Nephron progenitor cell (in vitro differentiated cells): ENCODE measurements around the gene ATP5F1D.

Source experiments
- DNase-seq: peaks from one replicate; pipeline ENCODE4 v3.0.0; 2021
- H3K27ac Mint-ChIP-seq: 2 replicates; pipeline ENCODE4 v1.8.0; 2021; ENCODE audit warnings: mild to moderate bottlenecking, moderate library complexity, mixed read lengths
- H3K27me3 Mint-ChIP-seq: 2 replicates; pipeline ENCODE4 v1.8.0; 2021; ENCODE audit warnings: mild to moderate bottlenecking, low read depth, mixed read lengths; ENCODE audit not compliant: poor library complexity
- H3K36me3 Mint-ChIP-seq: 2 replicates; pipeline ENCODE4 v1.8.0; 2021; ENCODE audit warnings: low read depth, mixed read lengths
- H3K4me1 Mint-ChIP-seq: 2 replicates; pipeline ENCODE4 v1.8.0; 2021; ENCODE audit warnings: mixed read lengths
- H3K4me3 Mint-ChIP-seq: 2 replicates; pipeline ENCODE4 v1.8.0; 2021; ENCODE audit warnings: mild to moderate bottlenecking, moderate library complexity, mixed read lengths
- H3K9me3 Mint-ChIP-seq: 2 replicates; pipeline ENCODE4 v1.8.0; 2021; ENCODE audit warnings: mild to moderate bottlenecking, moderate library complexity, mixed read lengths
- TF ChIP-seq, protein P1 (sequence below): fragments of 200-600 bp; sonication (generic); IDR thresholded peaks from 2 replicates; pipeline ENCODE4 v1.5.0; 2021; ENCODE audit warnings: antibody characterized with exemption

Gene ATP5F1D

DNA sequence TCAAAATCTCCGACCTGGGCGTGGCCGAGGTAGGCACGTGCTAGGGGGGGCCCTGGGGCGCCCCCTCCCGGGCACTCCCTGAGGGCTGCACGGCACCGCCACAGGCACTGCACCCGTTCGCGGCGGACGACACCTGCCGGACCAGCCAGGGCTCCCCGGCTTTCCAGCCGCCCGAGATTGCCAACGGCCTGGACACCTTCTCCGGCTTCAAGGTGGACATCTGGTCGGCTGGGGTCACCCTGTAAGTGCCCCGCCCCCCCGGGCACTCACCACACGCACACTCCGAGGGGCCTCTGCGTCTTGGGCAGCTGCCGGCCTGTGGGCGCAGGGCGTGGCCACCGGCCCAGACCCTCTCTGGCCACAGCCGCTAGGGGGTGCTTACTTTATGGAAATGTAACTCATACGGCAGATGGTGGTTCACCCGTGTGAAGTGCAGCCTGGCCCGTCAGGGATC lies 21.0 kb upstream of the ATP5F1D start:
- Mint-ChIP-seq H3K27ac (no peak overlapping the region), H3K9me3 (no peaks in the 10 kb centered on the region), H3K4me3 (no peak overlapping the region), H3K4me1 (peaks cover 26% of the 10 kb centered on the region), H3K27me3 (no peaks in the 10 kb centered on the region), H3K36me3 (no peaks in the 10 kb centered on the region)
- TF ChIP-seq, protein P1, sequence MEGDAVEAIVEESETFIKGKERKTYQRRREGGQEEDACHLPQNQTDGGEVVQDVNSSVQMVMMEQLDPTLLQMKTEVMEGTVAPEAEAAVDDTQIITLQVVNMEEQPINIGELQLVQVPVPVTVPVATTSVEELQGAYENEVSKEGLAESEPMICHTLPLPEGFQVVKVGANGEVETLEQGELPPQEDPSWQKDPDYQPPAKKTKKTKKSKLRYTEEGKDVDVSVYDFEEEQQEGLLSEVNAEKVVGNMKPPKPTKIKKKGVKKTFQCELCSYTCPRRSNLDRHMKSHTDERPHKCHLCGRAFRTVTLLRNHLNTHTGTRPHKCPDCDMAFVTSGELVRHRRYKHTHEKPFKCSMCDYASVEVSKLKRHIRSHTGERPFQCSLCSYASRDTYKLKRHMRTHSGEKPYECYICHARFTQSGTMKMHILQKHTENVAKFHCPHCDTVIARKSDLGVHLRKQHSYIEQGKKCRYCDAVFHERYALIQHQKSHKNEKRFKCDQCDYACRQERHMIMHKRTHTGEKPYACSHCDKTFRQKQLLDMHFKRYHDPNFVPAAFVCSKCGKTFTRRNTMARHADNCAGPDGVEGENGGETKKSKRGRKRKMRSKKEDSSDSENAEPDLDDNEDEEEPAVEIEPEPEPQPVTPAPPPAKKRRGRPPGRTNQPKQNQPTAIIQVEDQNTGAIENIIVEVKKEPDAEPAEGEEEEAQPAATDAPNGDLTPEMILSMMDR = no peak
- DNase-seq = no peak

DNA sequence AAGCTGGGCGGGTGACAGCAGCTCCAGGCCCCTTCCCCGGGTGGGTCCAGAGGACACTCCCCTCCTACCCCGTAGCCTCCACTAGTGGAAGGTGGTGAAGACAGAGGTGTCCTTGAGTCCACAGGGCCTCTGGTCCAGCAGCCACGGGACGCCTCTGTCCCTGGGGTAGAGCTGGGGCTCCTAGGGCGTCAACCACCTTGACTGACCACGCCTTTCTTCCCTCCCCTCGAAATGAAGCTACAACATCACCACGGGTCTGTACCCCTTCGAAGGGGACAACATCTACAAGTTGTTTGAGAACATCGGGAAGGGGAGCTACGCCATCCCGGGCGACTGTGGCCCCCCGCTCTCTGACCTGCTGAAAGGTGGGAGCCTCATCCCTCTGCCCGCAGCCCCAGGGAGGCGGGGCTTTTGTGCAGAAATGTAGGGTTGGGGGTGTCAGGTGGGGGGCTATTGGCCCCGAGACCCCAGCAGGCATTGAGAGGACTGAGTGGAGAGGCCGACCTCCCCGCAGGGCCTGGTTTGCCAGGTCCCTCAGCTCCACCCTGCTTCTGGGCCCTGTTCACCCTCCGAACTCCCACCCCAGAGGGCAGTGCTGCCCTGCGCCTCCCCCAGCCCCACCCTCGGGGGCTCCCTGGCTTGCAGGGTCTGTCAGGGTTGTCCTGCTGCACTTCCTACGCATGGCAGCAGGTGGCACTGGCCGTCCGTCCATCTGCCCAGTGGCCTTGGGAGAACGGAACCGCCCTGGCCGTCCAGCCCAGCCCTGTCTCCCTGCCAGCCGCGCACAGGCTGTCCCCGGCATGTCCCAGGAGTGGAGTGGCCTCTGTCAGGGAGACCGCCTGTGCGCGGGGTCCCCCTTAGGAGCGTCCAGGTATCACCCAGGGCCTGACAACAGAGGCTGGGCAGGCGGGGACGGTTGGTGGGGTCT lies 20.3 kb upstream of the ATP5F1D start:
- TF ChIP-seq, protein P1 = peak; percentile 67
- DNase-seq = peak; percentile 67
- no peaks in the 10 kb centered on the region for H3K27me3 Mint-ChIP-seq
- no peaks in the 10 kb centered on the region for H3K36me3 Mint-ChIP-seq
- peaks cover 20% of the 10 kb centered on the region for H3K4me1 Mint-ChIP-seq
- no peak overlapping the region for H3K27ac Mint-ChIP-seq
- H3K4me3 Mint-ChIP-seq = no peak overlapping the region
- no peaks in the 10 kb centered on the region for H3K9me3 Mint-ChIP-seq

DNA sequence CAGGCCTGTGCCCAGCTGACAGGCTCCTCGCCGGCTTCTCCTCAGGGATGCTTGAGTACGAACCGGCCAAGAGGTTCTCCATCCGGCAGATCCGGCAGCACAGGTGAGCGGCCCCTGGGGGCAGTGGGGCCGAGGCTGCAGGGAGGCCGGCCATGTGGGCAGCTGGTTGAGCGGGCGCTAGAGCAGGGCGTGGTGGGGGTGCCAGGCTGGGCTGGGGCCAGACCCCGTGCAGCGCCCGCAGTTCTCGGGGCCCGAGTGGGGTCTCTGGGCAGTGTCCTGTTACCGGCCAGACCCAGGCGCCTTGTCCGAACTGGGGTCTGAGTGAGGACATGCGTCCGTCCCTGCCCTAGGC lies 19.7 kb upstream of the ATP5F1D start:
- Mint-ChIP-seq H3K27ac (no peak overlapping the region), H3K36me3 (no peaks in the 10 kb centered on the region), H3K4me3 (no peak overlapping the region), H3K9me3 (no peaks in the 10 kb centered on the region), H3K27me3 (no peaks in the 10 kb centered on the region), H3K4me1 (peaks cover 14% of the 10 kb centered on the region)
- TF ChIP-seq, protein P1 = no peak
- no peak for DNase-seq

DNA sequence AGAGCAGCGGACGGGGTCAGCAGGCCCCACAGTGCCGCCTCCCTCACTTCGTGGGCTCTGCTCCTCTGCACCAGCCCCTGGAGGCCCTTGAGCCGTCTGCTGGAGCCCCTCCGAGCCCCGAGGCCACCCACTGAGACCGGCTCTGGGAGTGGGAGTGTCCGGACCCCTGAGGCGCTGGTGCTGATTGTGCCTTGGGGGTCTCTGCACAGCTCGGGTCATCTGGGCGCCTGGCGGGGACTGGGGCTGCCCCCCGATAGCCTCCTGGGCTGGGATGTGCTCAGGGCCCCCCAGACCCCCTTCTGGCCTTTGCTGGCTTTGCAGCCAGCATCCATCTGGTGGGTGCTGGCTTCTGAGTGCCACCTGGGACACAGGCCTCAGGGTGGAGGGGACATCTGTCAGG lies 19.2 kb upstream of the ATP5F1D start:
- no peak for DNase-seq
- Mint-ChIP-seq H3K27ac (no peak overlapping the region), H3K4me3 (no peak overlapping the region), H3K9me3 (no peaks in the 10 kb centered on the region), H3K36me3 (no peaks in the 10 kb centered on the region), H3K4me1 (peaks cover 9% of the 10 kb centered on the region), H3K27me3 (no peaks in the 10 kb centered on the region)
- TF ChIP-seq, protein P1 = no peak

DNA sequence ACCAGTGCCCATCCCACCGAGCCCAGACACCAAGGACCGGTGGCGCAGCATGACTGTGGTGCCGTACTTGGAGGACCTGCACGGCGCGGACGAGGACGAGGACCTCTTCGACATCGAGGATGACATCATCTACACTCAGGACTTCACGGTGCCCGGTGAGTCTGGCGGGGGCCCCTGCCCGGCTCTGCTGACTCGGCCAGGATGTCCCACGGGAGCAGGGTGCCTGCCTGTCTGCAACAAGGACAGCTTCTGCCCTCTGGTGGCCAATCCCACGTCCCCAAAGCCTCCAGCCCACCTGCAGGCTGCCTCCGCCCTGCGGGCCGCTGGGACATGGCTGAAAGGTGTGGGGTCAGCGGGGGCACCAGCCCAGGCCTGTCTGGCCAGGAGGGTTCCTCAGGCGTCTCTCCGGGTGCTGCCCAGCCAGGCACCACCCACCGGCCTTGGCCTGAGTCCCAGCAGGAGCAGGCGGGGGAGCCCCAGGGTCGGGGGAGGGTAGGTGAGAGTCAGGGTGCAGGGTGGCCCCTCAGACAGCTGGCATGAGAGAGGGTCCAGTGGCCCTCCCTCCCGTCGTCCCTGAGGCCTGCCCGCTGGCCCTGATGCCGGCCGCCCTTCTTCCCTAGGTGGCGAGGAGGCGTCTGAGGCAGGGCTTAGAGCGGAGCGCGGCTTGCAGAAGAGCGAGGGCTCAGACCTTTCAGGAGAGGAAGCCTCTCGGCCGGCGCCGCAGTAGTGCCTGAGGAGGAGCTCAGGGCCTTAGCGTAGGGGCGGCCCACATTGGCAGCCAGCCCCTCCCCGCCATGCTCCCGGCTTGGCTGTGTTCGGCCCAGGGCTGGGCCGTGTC lies 18.3 kb upstream of the ATP5F1D start:
- peak; percentile 61 for DNase-seq
- H3K27ac Mint-ChIP-seq = no peak overlapping the region
- H3K9me3 Mint-ChIP-seq = no peaks in the 10 kb centered on the region
- TF ChIP-seq, protein P1 = peak; percentile 44
- peaks cover 2% of the 10 kb centered on the region for H3K4me1 Mint-ChIP-seq
- H3K36me3 Mint-ChIP-seq = peaks cover 4% of the 10 kb centered on the region
- H3K4me3 Mint-ChIP-seq = no peak overlapping the region
- no peaks in the 10 kb centered on the region for H3K27me3 Mint-ChIP-seq
